Esophagus muscularis mucosa (tissue), 3 donors: ENCODE results near the gene PTOV1.

Experiments used
- POLR2A ChIP-seq: fragments of 450-650 bp; IDR thresholded peaks from one replicate; pipeline ENCODE4 v1.6.1; 2017; ENCODE audit warnings: antibody characterized with exemption, moderate library complexity, mild to moderate bottlenecking, low read depth
- TF ChIP-seq, protein P1 (sequence below), 3 experiments: fragments of 200-600 bp in 2 of 3; fragments of 450-650 bp in 1 of 3; sonication (generic) in 2 of 3; IDR thresholded peaks; one replicate each; pipeline ENCODE4 v1.5.1; 2017 to 2019; ENCODE audit warnings: antibody characterized with exemption in 3 of 3, mild to moderate bottlenecking in 2 of 3, moderate library complexity in 1 of 3

DNA sequence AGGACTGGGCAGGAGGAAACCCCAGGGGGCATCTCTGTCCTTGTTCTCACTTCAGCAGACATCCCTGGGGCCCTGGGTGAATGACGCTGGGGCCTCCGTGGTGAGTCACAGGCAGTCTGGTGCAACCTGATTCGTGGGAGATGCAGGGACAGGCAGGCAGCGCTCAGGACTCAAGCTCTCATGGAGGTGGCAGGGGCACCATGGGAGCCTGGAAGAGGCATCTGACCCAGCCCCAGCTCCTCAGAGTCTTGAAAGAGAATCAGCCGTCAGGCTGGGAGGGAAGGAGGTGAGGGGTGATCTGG is 14.0 kb upstream of the PTOV1 start:
- no peak for TF ChIP-seq POLR2A
- TF ChIP-seq, protein P1, sequence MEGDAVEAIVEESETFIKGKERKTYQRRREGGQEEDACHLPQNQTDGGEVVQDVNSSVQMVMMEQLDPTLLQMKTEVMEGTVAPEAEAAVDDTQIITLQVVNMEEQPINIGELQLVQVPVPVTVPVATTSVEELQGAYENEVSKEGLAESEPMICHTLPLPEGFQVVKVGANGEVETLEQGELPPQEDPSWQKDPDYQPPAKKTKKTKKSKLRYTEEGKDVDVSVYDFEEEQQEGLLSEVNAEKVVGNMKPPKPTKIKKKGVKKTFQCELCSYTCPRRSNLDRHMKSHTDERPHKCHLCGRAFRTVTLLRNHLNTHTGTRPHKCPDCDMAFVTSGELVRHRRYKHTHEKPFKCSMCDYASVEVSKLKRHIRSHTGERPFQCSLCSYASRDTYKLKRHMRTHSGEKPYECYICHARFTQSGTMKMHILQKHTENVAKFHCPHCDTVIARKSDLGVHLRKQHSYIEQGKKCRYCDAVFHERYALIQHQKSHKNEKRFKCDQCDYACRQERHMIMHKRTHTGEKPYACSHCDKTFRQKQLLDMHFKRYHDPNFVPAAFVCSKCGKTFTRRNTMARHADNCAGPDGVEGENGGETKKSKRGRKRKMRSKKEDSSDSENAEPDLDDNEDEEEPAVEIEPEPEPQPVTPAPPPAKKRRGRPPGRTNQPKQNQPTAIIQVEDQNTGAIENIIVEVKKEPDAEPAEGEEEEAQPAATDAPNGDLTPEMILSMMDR (IDR thresholded peaks at IDR 0.05) = no peak
